ENCODE results near the gene KDM4C.

KDM4C gene

DNA sequence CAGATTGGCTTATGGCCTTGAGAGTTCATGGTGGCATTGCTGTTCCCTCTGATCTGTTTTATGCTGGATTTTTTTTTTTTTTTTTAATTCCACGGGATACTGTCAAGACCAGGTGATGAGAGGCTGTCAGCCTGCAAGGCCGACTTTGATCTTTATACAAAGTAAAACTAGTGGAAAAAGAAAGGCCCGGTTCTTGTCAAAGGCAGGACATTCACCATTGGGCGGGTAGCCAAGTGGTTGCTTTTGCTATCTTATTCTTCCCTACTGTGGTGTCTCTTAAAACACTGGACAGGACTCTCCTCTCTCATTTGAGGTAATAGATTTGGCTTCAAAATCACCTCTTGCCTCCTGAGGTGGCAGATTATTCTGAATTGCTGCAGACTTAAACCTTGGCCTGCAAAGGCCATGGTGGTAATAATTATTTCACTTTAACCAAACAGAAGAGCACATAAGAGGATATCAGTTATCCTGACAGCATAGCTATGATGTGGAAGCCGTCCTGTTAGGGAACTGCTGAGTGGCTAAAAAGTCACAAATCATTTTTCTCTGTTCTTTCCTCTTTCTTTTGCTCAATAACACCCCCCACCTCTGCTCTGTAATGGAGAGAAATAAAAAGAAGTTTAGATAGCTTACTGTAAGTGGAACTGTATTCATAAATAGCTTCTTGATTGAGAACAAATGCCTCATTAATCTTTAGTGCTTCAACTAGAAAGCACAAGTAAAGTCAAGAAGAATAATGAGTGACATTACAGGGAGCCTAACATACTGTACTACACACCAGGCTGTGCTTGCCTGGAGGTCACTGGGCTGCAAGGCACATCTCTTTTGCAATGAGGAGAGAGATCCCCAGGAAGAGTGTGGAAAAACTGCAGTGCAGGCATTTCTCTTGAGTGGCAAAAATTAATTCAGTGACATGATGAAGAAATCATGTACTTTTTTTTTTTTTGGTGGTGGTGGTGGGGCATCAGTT lies 275.6 kb downstream of the KDM4C start:
- H3K36me3 ChIP-seq (ENCODE audit: insufficient read depth) = no peaks in the 10 kb centered on the region
- H4K20me1 ChIP-seq (ENCODE audit: insufficient read depth) = no peaks in the 10 kb centered on the region
- no peak overlapping the region for H3K9ac ChIP-seq
- H3K4me2 ChIP-seq = no peak overlapping the region
- no peaks in the 10 kb centered on the region for H3K79me2 ChIP-seq (ENCODE audit: insufficient read depth, low read depth)
- H3K27ac ChIP-seq = no peak overlapping the region
- H3K27me3 ChIP-seq (ENCODE audit: insufficient read depth, low read depth) = no peaks in the 10 kb centered on the region
- no peak overlapping the region for H3K4me3 ChIP-seq (IDR thresholded peaks at IDR 0.05; ENCODE audit: insufficient read depth, low read depth, low read length)
- H3K4me1 ChIP-seq (ENCODE audit: low read depth, poor library complexity, severe bottlenecking) = no peaks in the 10 kb centered on the region
- TF ChIP-seq, protein P1, sequence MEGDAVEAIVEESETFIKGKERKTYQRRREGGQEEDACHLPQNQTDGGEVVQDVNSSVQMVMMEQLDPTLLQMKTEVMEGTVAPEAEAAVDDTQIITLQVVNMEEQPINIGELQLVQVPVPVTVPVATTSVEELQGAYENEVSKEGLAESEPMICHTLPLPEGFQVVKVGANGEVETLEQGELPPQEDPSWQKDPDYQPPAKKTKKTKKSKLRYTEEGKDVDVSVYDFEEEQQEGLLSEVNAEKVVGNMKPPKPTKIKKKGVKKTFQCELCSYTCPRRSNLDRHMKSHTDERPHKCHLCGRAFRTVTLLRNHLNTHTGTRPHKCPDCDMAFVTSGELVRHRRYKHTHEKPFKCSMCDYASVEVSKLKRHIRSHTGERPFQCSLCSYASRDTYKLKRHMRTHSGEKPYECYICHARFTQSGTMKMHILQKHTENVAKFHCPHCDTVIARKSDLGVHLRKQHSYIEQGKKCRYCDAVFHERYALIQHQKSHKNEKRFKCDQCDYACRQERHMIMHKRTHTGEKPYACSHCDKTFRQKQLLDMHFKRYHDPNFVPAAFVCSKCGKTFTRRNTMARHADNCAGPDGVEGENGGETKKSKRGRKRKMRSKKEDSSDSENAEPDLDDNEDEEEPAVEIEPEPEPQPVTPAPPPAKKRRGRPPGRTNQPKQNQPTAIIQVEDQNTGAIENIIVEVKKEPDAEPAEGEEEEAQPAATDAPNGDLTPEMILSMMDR (conservative IDR thresholded peaks at IDR 0.05; ENCODE audit: low read depth, low read length) = no peak
- no peak overlapping the region for H2AFZ ChIP-seq (ENCODE audit: low read depth)

DNA sequence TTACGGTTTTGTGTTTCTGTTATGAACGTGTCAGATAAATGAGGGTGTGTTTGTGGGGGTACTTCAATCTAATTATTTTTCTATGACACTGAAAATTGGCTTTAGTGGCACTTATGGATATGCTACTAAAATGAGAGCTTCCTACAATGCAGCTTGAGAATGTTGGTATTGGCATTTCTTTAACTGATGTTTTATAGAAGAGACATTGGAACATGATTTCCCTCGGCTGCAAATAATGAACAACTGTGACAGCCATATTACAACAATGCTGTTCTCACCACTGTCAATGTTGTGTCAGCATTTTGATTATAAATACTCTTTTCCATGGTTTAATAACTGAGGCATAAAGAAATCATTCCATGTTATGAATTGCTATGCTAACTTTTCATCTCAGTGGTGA lies 279.4 kb downstream of the KDM4C start:
- Histone ChIP-seq H4K20me1 (ENCODE audit: insufficient read depth) (no peaks in the 10 kb centered on the region), H3K4me3 (IDR thresholded peaks at IDR 0.05; ENCODE audit: insufficient read depth, low read depth, low read length) (no peak overlapping the region), H3K36me3 (ENCODE audit: insufficient read depth) (no peaks in the 10 kb centered on the region), H2AFZ (ENCODE audit: low read depth) (no peak overlapping the region), H3K79me2 (ENCODE audit: insufficient read depth, low read depth) (no peaks in the 10 kb centered on the region), H3K9ac (no peak overlapping the region), H3K4me2 (no peak overlapping the region), H3K27me3 (ENCODE audit: insufficient read depth, low read depth) (no peaks in the 10 kb centered on the region), H3K4me1 (ENCODE audit: low read depth, poor library complexity, severe bottlenecking) (no peaks in the 10 kb centered on the region), H3K27ac (no peak overlapping the region)
- TF ChIP-seq, protein P1 (conservative IDR thresholded peaks at IDR 0.05; ENCODE audit: low read depth, low read length) = no peak

DNA sequence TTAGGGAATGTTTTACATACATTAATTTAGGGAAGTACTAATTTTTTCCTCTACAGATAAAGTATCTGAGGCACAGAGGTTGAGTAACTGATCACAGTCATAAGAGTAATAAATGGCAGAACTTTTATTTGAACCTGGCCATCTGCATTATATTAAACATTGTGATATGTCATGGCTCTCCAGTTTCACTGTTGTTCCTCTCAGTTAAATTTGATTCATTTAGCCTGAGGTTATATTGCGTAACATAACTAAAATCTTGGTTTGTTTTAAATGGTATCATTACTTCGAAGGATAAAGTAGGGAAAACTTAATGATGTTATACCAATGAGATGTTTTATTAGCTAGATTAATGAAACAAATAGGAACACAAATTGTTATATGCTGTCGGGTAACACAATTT lies 284.4 kb downstream of the KDM4C start:
- Histone ChIP-seq H3K9ac (no peak overlapping the region), H3K36me3 (ENCODE audit: insufficient read depth) (no peaks in the 10 kb centered on the region), H3K27ac (no peak overlapping the region), H3K4me2 (no peak overlapping the region), H2AFZ (ENCODE audit: low read depth) (no peak overlapping the region), H4K20me1 (ENCODE audit: insufficient read depth) (no peaks in the 10 kb centered on the region), H3K79me2 (ENCODE audit: insufficient read depth, low read depth) (no peaks in the 10 kb centered on the region), H3K27me3 (ENCODE audit: insufficient read depth, low read depth) (no peaks in the 10 kb centered on the region), H3K4me3 (IDR thresholded peaks at IDR 0.05; ENCODE audit: insufficient read depth, low read depth, low read length) (no peak overlapping the region), H3K4me1 (ENCODE audit: low read depth, poor library complexity, severe bottlenecking) (no peaks in the 10 kb centered on the region)
- TF ChIP-seq, protein P1 (conservative IDR thresholded peaks at IDR 0.05; ENCODE audit: low read depth, low read length) = no peak

DNA sequence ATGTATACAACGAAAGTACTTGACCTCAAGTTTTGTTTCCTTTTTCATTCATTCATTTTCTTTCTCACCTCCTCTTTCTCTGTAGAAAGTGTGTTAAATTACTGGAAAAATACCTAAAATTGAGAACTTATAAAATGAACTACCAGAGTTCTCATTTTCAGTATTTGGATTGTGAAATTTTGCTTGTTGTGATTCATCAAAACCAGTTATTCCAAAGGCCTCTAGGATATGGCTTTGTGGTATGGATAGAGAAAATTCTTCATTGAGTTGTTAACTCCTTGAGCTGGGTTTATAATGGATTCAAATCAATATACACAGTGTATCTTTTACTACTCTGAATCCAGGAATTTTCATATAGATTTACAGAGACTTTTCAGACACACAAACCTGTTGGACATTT lies 287.6 kb downstream of the KDM4C start:
- Histone ChIP-seq H3K4me3 (IDR thresholded peaks at IDR 0.05; ENCODE audit: insufficient read depth, low read depth, low read length) (no peak overlapping the region), H3K27me3 (ENCODE audit: insufficient read depth, low read depth) (no peaks in the 10 kb centered on the region), H4K20me1 (ENCODE audit: insufficient read depth) (no peaks in the 10 kb centered on the region), H3K27ac (no peak overlapping the region), H2AFZ (ENCODE audit: low read depth) (no peak overlapping the region), H3K79me2 (ENCODE audit: insufficient read depth, low read depth) (no peaks in the 10 kb centered on the region), H3K4me1 (ENCODE audit: low read depth, poor library complexity, severe bottlenecking) (no peaks in the 10 kb centered on the region), H3K36me3 (ENCODE audit: insufficient read depth) (no peaks in the 10 kb centered on the region), H3K4me2 (no peak overlapping the region), H3K9ac (no peak overlapping the region)
- TF ChIP-seq, protein P1 (conservative IDR thresholded peaks at IDR 0.05; ENCODE audit: low read depth, low read length) = no peak

All from KMS-11 (cell line).